Kidney (tissue), 14 donors: ENCODE data around the gene PPP5C. TPM values are rescaled to one million over a fixed set of nuclear protein-coding genes. Genes with fewer than 3 reads are reported as not detected.

ENCODE experiments used
- DNase-seq, 5 donors: peaks; one replicate each; pipeline ENCODE4 v3.0.0-alpha.2; 2013 to 2020
- FAIRE-seq: peaks from 2 replicates; lab custom pipeline; 2012; peaks lifted over from hg19 to GRCh38; lab: Jason Lieb, UNC
- H3K27ac ChIP-seq, 2 donors: one replicate each; pipeline ENCODE4 v1.7.0; 2013; ENCODE audit warnings: low read depth in 2 of 2, low read length in 2 of 2, inconsistent platforms in 1 of 2
- H3K27me3 ChIP-seq: one replicate; pipeline ENCODE4 v1.7.1; 2013; ENCODE audit warnings: low read length, inconsistent platforms; ENCODE audit not compliant: control insufficient read depth, insufficient read depth
- H3K36me3 ChIP-seq, 3 donors: one replicate each; pipeline versions ENCODE4 v1.7.0 to v1.7.1; 2013; ENCODE audit warnings: low read length in 3 of 3, control low read depth in 1 of 3, inconsistent platforms in 1 of 3; ENCODE audit not compliant: insufficient read depth in 3 of 3, control insufficient read depth in 2 of 3
- H3K4me1 ChIP-seq, 3 donors: one replicate each; pipeline versions ENCODE4 v1.7.0 to v1.7.1; 2013; ENCODE audit warnings: low read length in 3 of 3, inconsistent platforms in 1 of 3, low read depth in 1 of 3; ENCODE audit not compliant: control insufficient read depth in 2 of 3, insufficient read depth in 2 of 3
- H3K4me3 ChIP-seq, 3 donors: one replicate each; pipeline versions ENCODE4 v1.7.0 to v1.8.1; 2013; ENCODE audit warnings: low read length in 3 of 3, control low read depth in 1 of 3, inconsistent platforms in 1 of 3
- H3K9ac ChIP-seq, 3 donors: one replicate each; pipeline versions ENCODE4 v1.7.0 to v1.7.1; 2013; ENCODE audit warnings: low read length in 3 of 3, control low read depth in 1 of 3, inconsistent platforms in 1 of 3
- H3K9me3 ChIP-seq, 3 donors: one replicate each; pipeline versions ENCODE4 v1.7.0 to v1.7.1; 2013; ENCODE audit warnings: low read length in 3 of 3, control low read depth in 1 of 3, inconsistent platforms in 1 of 3; ENCODE audit not compliant: control insufficient read depth in 2 of 3, insufficient read depth in 1 of 3
- intact Hi-C: fragments of 100-400 bp; cut with DNase I; formaldehyde crosslinking; loops from one replicate; pipeline ENCODE4 v1.11.1; 2022
- polyA plus RNA-seq: library from polyadenylated mRNA; stranded (reverse); fragments of 350-450 nt; fragmentation: Illumina TruSeq; extraction: RNeasy Lipid Tissue Mini Kit (QIAGEN cat#74804); gene quantifications from one replicate; pipeline ENCODE4 v1.2.3, GENCODE V29; 2014; ENCODE audit warnings: low read depth, low replicate concordance; ENCODE audit not compliant: insufficient read depth
- total RNA-seq: library from RNA; stranded (reverse); fragmentation: NEBNext Ultra II Directional; extraction: Animal tissue kit (Norgen Biotek cat#: 25700); gene quantifications from one replicate; pipeline ENCODE4 v1.2.1, GENCODE V29; 2021
- TF ChIP-seq, protein P1 (sequence below): IDR thresholded peaks from 3 replicates; pipeline ENCODE4 v1.5.1; 2012; ENCODE audit warnings: mild to moderate bottlenecking, moderate library complexity, borderline replicate concordance; ENCODE audit not compliant: insufficient read depth; ENCODE audit errors: extremely low read depth
- donor health status: control.
- donor health status: control.
- donor health status: control.
- donor health status: control.
- donor health status: control.
- donor health status: DM: yes; HTN: yes; CAD: no.
- donor health status: Normal renal cell carcinoma (clear cell type).

Gene PPP5C
- total and polyA plus RNA-seq, 2 donors from 2014 or later, result 54.3 to 63.7 TPM

DNA sequence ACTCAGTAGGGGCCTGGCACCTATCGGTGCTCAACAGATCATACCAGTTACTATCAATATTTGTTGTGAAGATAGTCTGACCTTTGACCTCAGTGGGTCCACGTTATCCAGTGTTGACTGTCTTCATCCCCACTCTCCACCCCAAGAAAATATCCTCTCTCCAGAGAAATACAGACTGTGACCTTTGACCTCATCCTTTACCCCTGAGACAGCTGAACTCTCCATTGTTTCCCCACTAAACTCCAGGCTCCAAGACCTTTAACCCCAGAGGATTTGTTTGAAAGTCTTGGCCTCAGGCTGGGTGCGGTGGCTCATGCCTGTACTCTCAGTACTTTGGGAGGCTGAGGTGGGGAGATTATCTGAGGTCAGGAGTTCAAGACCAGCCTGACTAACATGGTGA, 22.6 kb upstream of the PPP5C start:
- TF ChIP-seq, protein P1, sequence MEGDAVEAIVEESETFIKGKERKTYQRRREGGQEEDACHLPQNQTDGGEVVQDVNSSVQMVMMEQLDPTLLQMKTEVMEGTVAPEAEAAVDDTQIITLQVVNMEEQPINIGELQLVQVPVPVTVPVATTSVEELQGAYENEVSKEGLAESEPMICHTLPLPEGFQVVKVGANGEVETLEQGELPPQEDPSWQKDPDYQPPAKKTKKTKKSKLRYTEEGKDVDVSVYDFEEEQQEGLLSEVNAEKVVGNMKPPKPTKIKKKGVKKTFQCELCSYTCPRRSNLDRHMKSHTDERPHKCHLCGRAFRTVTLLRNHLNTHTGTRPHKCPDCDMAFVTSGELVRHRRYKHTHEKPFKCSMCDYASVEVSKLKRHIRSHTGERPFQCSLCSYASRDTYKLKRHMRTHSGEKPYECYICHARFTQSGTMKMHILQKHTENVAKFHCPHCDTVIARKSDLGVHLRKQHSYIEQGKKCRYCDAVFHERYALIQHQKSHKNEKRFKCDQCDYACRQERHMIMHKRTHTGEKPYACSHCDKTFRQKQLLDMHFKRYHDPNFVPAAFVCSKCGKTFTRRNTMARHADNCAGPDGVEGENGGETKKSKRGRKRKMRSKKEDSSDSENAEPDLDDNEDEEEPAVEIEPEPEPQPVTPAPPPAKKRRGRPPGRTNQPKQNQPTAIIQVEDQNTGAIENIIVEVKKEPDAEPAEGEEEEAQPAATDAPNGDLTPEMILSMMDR, result no peak
- Histone ChIP-seq H3K9me3 (peaks cover 0 to 19% (median 0%) of the 10 kb centered on the region in 3 donors), H3K4me1 (no peaks in the 10 kb centered on the region)

DNA sequence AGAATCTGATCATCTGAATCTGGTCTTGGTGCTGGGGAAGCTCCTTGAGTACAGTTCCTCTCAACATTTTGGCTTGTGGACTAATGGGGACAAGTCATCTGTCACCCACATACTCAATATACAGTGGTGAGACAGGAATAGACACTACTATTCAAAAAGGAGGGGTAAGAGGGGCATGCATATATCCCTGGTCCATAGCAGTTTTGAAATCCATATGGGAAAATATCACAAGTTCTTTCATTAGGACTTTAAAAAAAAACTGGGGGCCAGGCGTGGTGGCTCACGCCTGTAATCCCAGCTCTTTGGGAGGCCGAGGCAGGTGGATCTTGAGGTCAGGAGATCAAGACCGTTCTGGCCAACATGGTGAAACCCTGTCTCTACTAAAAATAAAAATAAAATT, 20.3 kb upstream of the PPP5C start:
- FAIRE-seq (no peak), DNase-seq (no peak)
- H3K27me3 ChIP-seq, result no peaks in the 10 kb centered on the region
- H3K9me3 ChIP-seq, result peaks cover 0 to 19% (median 0%) of the 10 kb centered on the region in 3 donors
- TF ChIP-seq, protein P1, result no peak
- H3K9ac ChIP-seq, result no peak overlapping the region
- H3K36me3 ChIP-seq, result peaks cover 0 to 16% (median 0%) of the 10 kb centered on the region in 3 donors
- no peak overlapping the region for H3K4me3 ChIP-seq
- H3K27ac ChIP-seq, result no peak overlapping the region
- no peaks in the 10 kb centered on the region for H3K4me1 ChIP-seq
- intact Hi-C loops, result no loop called here

More for the DNA sequence above, 22.6 kb upstream of the PPP5C start:
- Histone ChIP-seq H3K27me3 (no peaks in the 10 kb centered on the region), H3K9ac (no peak overlapping the region), H3K4me3 (no peak overlapping the region), H3K36me3 (peaks cover 0 to 8% (median 0%) of the 10 kb centered on the region in 3 donors), H3K27ac (no peak overlapping the region)
- DNase-seq (no peak), FAIRE-seq (no peak)
- intact Hi-C loops, result no loop called here

DNA sequence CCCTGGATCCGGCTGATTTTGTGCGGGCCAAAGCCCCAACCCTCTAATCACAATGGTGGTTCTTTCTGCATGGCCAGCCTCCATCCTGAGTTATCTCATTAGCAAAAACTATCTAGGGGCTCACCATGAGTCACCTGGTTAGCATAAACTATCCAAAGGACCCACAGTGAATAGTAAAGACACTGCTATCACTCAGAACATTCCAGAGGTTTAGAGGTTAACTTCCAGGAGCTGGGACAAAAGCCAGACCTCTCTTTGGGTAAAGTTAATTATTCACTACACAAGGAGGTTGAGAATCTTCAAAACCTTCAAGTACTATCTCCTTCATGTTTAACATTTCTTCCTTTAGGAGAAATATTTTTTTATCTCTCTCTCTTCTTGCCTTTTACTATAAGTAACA, 18.8 kb upstream of the PPP5C start:
- TF ChIP-seq, protein P1, result no peak
- FAIRE-seq (no peak), DNase-seq (no peak)
- intact Hi-C loops, result no loop called here
- H3K9me3 ChIP-seq, result peaks cover 0 to 19% (median 0%) of the 10 kb centered on the region in 3 donors
- no peaks in the 10 kb centered on the region for H3K4me1 ChIP-seq
- no peak overlapping the region for H3K4me3 ChIP-seq
- no peak overlapping the region for H3K9ac ChIP-seq
- no peaks in the 10 kb centered on the region for H3K27me3 ChIP-seq
- H3K36me3 ChIP-seq, result peaks cover 0 to 16% (median 0%) of the 10 kb centered on the region in 3 donors
- no peak overlapping the region for H3K27ac ChIP-seq
